Astrocyte (in vitro differentiated cells and primary cell): ENCODE data around the gene CCDC63.

Experiments used
- CTCF ChIP-seq: IDR thresholded peaks from 2 replicates; pipeline ENCODE4 v1.5.1; 2011; ENCODE audit warnings: low read depth, mild to moderate bottlenecking, inconsistent platforms, low read length, moderate library complexity; ENCODE audit not compliant: insufficient read depth
- EZH2 ChIP-seq: IDR thresholded peaks from 2 replicates; pipeline ENCODE4 v1.6.1; 2012; ENCODE audit warnings: mild to moderate bottlenecking, low read length, inconsistent platforms; ENCODE audit not compliant: insufficient read depth

GRCh38 chr12:110893956-110894355 lies 47.2 kb downstream of the CCDC63 start:
- no peak for TF ChIP-seq EZH2
- no peak for TF ChIP-seq CTCF
